HCT116 (cell line): ENCODE measurements around the gene SLAMF1. TPM values are rescaled to one million over a fixed set of nuclear protein-coding genes. Genes with fewer than 3 reads are reported as not detected.

Experiments
- ATAC-seq: fragments of 200-7000 bp; cut with Tn5 transposase; 2 replicates; pipeline ENCODE4 v1.9.1; 2020; ENCODE audit warnings: mild to moderate bottlenecking, moderate library complexity
- BruUV-seq: library from RNA; stranded (reverse); fragments of 400-500 nt; replicated peaks from 2 replicates; lab custom pipeline; 2021; lab: Mats Ljungman, UMichigan
- CTCF ChIA-PET: fragments of 300-600 bp; sonication (Branson Sonifier 250); formaldehyde crosslinking; loops from one replicate; lab custom pipeline; 2021; ENCODE audit warnings: antibody characterized with exemption; lab: Charles Lee
- POLR2A ChIA-PET: fragments of 300-600, 350-600 bp; sonication (Branson Sonifier 250); formaldehyde crosslinking; loops from one replicate; lab custom pipeline; 2021; ENCODE audit warnings: antibody characterized with exemption; lab: Charles Lee
- RAD21 ChIA-PET, 2 experiments: fragments of 300-600 bp; sonication (Branson Sonifier 250); formaldehyde crosslinking; loops; one replicate each; lab custom pipeline; 2023; ENCODE audit warnings: low total read pairs in 2 of 2; ENCODE audit not compliant: uncharacterized antibody in 2 of 2, unreplicated experiment in 2 of 2, low non-redundant PET in 1 of 2; lab: Charles Lee
- DNase-seq: peaks from one replicate; pipeline ENCODE4 v3.0.0-alpha.2; 2010; ENCODE audit warnings: low read depth, low spot score
- H2AFZ ChIP-seq: fragments of 200-600 bp; shearing (Covaris generic), sonication (generic); 2 replicates; pipeline ENCODE4 v1.6.1; 2017; ENCODE audit warnings: low read depth, mixed run types, mixed read lengths, antibody characterized with exemption, low read length; ENCODE audit not compliant: poor library complexity, severe bottlenecking
- H3K27ac ChIP-seq: 2 replicates; pipeline ENCODE4 v1.5.1; 2012; ENCODE audit warnings: low read depth, low read length
- H3K27me3 ChIP-seq: fragments of 200-600 bp; sonication (generic); 2 replicates; pipeline ENCODE4 v1.6.1; 2016; ENCODE audit warnings: mixed run types, low read length, mixed read lengths; ENCODE audit not compliant: insufficient read depth
- H3K36me3 ChIP-seq, 2 experiments: fragments of 200-500 bp in 1 of 2; fragments of 200-600 bp in 1 of 2; sonication (Bioruptor generic) in 1 of 2; sonication (generic) in 1 of 2; 2 replicates each; pipeline versions ENCODE4 v1.5.1 to v1.6.1; 2014 to 2016; ENCODE audit warnings: low read length in 2 of 2, inconsistent platforms in 1 of 2, mixed read lengths in 1 of 2, mixed run types in 1 of 2; ENCODE audit not compliant: insufficient read depth in 2 of 2, control insufficient read depth in 1 of 2
- H3K4me1 ChIP-seq, 2 experiments: fragments of 200-600 bp in 1 of 2; sonication (generic) in 1 of 2; 2 replicates each; pipeline versions ENCODE4 v1.5.1 to v1.6.1; 2012 to 2017; ENCODE audit warnings: low read length in 2 of 2, inconsistent platforms in 1 of 2, mild to moderate bottlenecking in 1 of 2, mixed read lengths in 1 of 2, mixed run types in 1 of 2, moderate library complexity in 1 of 2; ENCODE audit not compliant: insufficient read depth in 2 of 2, control insufficient read depth in 1 of 2
- H3K4me2 ChIP-seq: fragments of 200-600 bp; sonication (generic); 2 replicates; pipeline ENCODE4 v1.6.1; 2017; ENCODE audit warnings: mixed run types, low read length, mixed read lengths
- H3K4me3 ChIP-seq, 2 experiments: fragments of 200-600 bp in 1 of 2; sonication (generic) in 1 of 2; replicated peaks in 1 of 2; 2 replicates each; pipeline ENCODE4 v1.5.1; 2011 to 2016; ENCODE audit warnings: low read length in 2 of 2, control low read depth in 1 of 2, low read depth in 1 of 2, mild to moderate bottlenecking in 1 of 2, mixed read lengths in 1 of 2, mixed run types in 1 of 2
- H3K79me2 ChIP-seq: fragments of 200-600 bp; sonication (generic); 2 replicates; pipeline ENCODE4 v1.6.1; 2017; ENCODE audit warnings: mild to moderate bottlenecking, mixed run types, low read length, moderate library complexity, mixed read lengths; ENCODE audit not compliant: insufficient read depth
- H3K9ac ChIP-seq: fragments of 200-600 bp; sonication (generic); 2 replicates; pipeline ENCODE4 v1.6.1; 2016; ENCODE audit warnings: low read length, mixed read lengths
- H3K9me2 ChIP-seq: fragments of 200-600 bp; sonication (generic), shearing (Covaris generic); 2 replicates; pipeline ENCODE4 v1.6.1; 2017; ENCODE audit warnings: mixed run types, mild to moderate bottlenecking, moderate library complexity; ENCODE audit not compliant: insufficient read depth
- H3K9me3 ChIP-seq, 2 experiments: fragments of 200-500 bp in 1 of 2; fragments of 200-600 bp in 1 of 2; sonication (Bioruptor generic) in 1 of 2; sonication (generic) in 1 of 2; 2 replicates each; pipeline ENCODE4 v1.6.1; 2014 to 2017; ENCODE audit warnings: low read length in 2 of 2, mixed read lengths in 2 of 2, inconsistent platforms in 1 of 2, low read depth in 1 of 2, mild to moderate bottlenecking in 1 of 2, mixed run types in 1 of 2, moderate library complexity in 1 of 2; ENCODE audit not compliant: control insufficient read depth in 1 of 2, insufficient read depth in 1 of 2
- H4K20me1 ChIP-seq: fragments of 200-600 bp; sonication (generic), shearing (Covaris generic); 2 replicates; pipeline ENCODE4 v1.6.1; 2017; ENCODE audit warnings: mixed run types, mild to moderate bottlenecking, moderate library complexity; ENCODE audit not compliant: insufficient read depth
- CBX3 ChIP-seq: IDR thresholded peaks from 2 replicates; pipeline ENCODE4 v1.6.1; 2012; ENCODE audit warnings: low read depth
- CEBPB ChIP-seq: IDR thresholded peaks from 2 replicates; pipeline ENCODE4 v1.6.1; 2012; ENCODE audit warnings: low read depth
- EZH2phosphoT487 ChIP-seq: fragments of 200-600 bp; IDR thresholded peaks from 2 replicates; pipeline ENCODE4 v1.6.1; 2018; ENCODE audit warnings: antibody characterized with exemption, borderline replicate concordance
- SP1 ChIP-seq: IDR thresholded peaks from 2 replicates; pipeline ENCODE4 v1.6.1; 2012; ENCODE audit warnings: low read depth
- YY1 ChIP-seq: IDR thresholded peaks from 2 replicates; pipeline ENCODE4 v1.6.1; 2011; ENCODE audit warnings: low read length, low read depth, moderate library complexity, mild to moderate bottlenecking; ENCODE audit not compliant: insufficient replicate concordance; ENCODE audit errors: extremely low read depth
- ZFX ChIP-seq: fragments of 450-650 bp; IDR thresholded peaks from 2 replicates; pipeline ENCODE4 v1.6.1; 2017
- intact Hi-C: fragments of 100-400 bp; cut with micrococcal nuclease; formaldehyde crosslinking; loops from 2 replicates; pipeline ENCODE4 v1.10.0; 2022
- total RNA-seq: library from RNA; stranded (reverse); gene quantifications from one replicate; pipeline ENCODE4 v1.2.1, GENCODE V29; 2021; ENCODE audit not compliant: unreplicated experiment
- TF ChIP-seq, protein P1 (sequence below): IDR thresholded peaks from 2 replicates; pipeline ENCODE4 v1.6.1; 2012
- TF ChIP-seq, protein P2 (sequence below), 3 experiments: fragments of 200-600 bp in 1 of 3; sonication (generic) in 1 of 3; IDR thresholded peaks in 2 of 3; conservative IDR thresholded peaks in 1 of 3; 2 replicates each; pipeline ENCODE4 v1.5.1; 2012 to 2017; ENCODE audit warnings: low read depth in 2 of 3, low read length in 2 of 3, antibody characterized with exemption in 1 of 3, borderline replicate concordance in 1 of 3, control low read depth in 1 of 3, mild to moderate bottlenecking in 1 of 3, mixed read lengths in 1 of 3, mixed run types in 1 of 3, moderate library complexity in 1 of 3; ENCODE audit not compliant: insufficient read depth in 1 of 3
- TF ChIP-seq, protein P3 (sequence below): IDR thresholded peaks from 2 replicates; pipeline ENCODE4 v1.6.1; 2011; ENCODE audit warnings: mild to moderate bottlenecking, low read length, moderate library complexity; ENCODE audit not compliant: insufficient replicate concordance; ENCODE audit errors: extremely low read depth

SLAMF1 gene
- total RNA-seq, 1 experiment from 2014 or later = 0.30 TPM

DNA sequence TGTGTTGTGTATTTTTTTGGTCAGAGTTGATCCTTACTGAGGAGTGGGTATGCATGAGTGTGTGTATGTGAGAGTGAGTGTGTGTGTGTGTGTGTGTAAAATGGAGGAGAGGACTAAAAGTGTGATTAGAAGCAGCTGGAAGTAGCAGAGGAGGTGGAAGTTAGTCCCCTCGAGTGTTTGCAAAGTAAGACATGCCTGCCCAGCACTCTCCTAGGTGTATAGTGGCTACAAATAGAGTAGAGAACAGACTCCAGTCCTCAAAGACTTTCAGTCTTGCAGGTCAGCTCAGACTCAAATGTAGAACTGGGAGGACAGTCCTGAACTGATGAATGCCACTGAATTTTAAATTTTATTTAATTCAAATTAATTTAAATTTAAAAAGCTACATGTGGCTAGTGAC, 28.5 kb downstream of the SLAMF1 start:
- ChIA-PET POLR2A (no interaction called here), RAD21 (no interaction called here), CTCF (interaction anchor here (1.0 to 1.4 kb wide), 3 partner anchors 10 to 57 kb away, joined by 3 to 8 read pairs (median 3); no protein-coding TSS in a partner anchor)
- H3K9me3 ChIP-seq = no peaks in the 10 kb centered on the region
- no peaks in the 10 kb centered on the region for H3K4me1 ChIP-seq
- intact Hi-C loops = no loop called here
- H3K36me3 ChIP-seq = no peaks in the 10 kb centered on the region
- no peaks in the 10 kb centered on the region for H4K20me1 ChIP-seq
- H3K9ac ChIP-seq = no peak overlapping the region
- no peak overlapping the region for H3K4me3 ChIP-seq
- H3K27me3 ChIP-seq = peaks cover 5% of the 10 kb centered on the region
- H3K9me2 ChIP-seq = no peaks in the 10 kb centered on the region
- no peak overlapping the region for H3K27ac ChIP-seq
- no peak overlapping the region for H2AFZ ChIP-seq
- ATAC-seq = no peak
- BruUV-seq = no TSS peak
- TF ChIP-seq, protein P1, sequence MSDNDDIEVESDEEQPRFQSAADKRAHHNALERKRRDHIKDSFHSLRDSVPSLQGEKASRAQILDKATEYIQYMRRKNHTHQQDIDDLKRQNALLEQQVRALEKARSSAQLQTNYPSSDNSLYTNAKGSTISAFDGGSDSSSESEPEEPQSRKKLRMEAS = no peak
- TF ChIP-seq, protein P2, sequence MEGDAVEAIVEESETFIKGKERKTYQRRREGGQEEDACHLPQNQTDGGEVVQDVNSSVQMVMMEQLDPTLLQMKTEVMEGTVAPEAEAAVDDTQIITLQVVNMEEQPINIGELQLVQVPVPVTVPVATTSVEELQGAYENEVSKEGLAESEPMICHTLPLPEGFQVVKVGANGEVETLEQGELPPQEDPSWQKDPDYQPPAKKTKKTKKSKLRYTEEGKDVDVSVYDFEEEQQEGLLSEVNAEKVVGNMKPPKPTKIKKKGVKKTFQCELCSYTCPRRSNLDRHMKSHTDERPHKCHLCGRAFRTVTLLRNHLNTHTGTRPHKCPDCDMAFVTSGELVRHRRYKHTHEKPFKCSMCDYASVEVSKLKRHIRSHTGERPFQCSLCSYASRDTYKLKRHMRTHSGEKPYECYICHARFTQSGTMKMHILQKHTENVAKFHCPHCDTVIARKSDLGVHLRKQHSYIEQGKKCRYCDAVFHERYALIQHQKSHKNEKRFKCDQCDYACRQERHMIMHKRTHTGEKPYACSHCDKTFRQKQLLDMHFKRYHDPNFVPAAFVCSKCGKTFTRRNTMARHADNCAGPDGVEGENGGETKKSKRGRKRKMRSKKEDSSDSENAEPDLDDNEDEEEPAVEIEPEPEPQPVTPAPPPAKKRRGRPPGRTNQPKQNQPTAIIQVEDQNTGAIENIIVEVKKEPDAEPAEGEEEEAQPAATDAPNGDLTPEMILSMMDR (IDR thresholded peaks at IDR 0.05 in 2 of 3, conservative IDR thresholded peaks at IDR 0.05 in 1 of 3; ENCODE audit: borderline replicate concordance in 1 of 3, insufficient read depth in 1 of 3, low read depth in 2 of 3, low read length in 2 of 3) = no peak
- TF ChIP-seq EZH2phosphoT487 (no peak), CBX3 (no peak), ZFX (no peak), SP1 (no peak), YY1 (no peak), CEBPB (no peak)
- TF ChIP-seq, protein P3, sequence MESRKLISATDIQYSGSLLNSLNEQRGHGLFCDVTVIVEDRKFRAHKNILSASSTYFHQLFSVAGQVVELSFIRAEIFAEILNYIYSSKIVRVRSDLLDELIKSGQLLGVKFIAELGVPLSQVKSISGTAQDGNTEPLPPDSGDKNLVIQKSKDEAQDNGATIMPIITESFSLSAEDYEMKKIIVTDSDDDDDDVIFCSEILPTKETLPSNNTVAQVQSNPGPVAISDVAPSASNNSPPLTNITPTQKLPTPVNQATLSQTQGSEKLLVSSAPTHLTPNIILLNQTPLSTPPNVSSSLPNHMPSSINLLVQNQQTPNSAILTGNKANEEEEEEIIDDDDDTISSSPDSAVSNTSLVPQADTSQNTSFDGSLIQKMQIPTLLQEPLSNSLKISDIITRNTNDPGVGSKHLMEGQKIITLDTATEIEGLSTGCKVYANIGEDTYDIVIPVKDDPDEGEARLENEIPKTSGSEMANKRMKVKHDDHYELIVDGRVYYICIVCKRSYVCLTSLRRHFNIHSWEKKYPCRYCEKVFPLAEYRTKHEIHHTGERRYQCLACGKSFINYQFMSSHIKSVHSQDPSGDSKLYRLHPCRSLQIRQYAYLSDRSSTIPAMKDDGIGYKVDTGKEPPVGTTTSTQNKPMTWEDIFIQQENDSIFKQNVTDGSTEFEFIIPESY = no peak
- no peaks in the 10 kb centered on the region for H3K79me2 ChIP-seq
- H3K4me2 ChIP-seq = no peak overlapping the region
- no peak for DNase-seq
